ENCODE results near the gene DCAF10.
A peak's percentile ranks its signal among the peaks of the same experiment; 100 is the strongest.
"Not testable (repeated sequence)": the region's sequence is repeated elsewhere in the genome, so short reads cannot be mapped to it uniquely, and the experiment has no call there.

Gene DCAF10, protein sequence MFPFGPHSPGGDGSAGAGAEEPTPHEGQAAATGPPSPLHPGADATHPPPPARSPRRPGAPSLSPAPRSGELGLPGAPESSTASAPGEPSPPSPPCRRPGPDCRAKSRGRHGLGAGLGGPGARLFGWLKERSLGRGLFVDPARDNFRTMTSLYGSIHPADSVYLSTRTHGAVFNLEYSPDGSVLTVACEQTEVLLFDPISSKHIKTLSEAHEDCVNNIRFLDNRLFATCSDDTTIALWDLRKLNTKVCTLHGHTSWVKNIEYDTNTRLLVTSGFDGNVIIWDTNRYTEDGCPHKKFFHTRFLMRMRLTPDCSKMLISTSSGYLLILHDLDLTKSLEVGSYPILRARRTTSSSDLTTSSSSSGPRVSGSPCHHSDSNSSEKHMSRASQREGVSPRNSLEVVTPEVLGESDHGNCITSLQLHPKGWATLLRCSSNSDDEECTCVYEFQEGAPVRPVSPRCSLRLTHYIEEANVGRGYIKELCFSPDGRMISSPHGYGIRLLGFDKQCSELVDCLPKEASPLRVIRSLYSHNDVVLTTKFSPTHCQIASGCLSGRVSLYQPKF

DNA sequence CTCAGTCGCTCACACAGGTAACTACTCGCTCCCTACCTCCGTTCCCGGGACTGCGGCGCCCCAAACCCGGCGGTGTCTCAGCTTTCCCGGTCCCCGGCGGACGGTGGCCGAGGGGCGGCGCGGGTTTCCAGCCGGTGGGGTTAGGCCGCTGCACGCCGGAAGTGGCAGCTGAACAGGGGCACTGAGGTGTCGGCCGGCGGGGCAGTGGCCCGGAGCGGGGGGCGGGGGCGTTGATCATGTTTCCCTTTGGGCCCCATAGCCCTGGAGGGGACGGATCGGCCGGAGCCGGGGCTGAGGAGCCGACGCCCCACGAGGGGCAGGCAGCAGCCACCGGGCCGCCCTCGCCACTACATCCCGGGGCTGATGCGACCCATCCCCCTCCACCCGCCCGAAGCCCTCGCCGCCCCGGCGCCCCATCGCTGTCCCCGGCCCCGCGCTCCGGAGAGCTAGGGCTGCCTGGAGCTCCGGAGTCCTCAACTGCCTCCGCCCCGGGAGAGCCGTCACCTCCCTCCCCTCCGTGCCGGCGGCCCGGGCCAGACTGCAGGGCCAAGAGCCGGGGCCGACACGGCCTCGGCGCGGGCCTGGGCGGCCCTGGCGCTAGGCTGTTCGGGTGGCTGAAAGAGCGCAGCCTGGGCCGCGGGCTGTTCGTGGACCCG is at the start of gene DCAF10:
TSS of gene DCAF10 (plus strand) at position 167 of the 656 bp plus-strand sequence. CDS start at position 237, 70 bp downstream.
- peak; percentile 55 to 83 for DNase-seq

DNA sequence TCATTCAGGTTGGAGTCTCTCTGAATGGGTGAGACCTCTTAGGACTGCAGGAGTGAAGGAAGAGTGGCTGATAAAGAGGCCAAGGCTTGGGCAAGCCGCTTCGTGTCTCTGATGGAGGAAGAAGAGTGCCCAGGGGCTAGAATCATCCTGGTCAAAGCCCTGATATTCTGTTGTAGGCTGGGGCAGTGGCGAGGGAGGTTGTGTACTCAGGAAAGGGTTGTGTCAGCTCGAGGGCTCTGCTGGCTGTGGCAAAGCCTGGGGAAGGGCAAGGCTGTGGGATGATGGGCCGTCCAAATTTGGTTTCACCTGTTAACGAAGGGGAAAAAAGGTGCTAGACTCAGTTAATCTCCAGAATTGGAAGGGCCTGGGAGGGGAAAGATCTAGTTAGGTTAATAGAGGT is 49.4 kb upstream of the DCAF10 start:
- DNase-seq = no peak

DNA sequence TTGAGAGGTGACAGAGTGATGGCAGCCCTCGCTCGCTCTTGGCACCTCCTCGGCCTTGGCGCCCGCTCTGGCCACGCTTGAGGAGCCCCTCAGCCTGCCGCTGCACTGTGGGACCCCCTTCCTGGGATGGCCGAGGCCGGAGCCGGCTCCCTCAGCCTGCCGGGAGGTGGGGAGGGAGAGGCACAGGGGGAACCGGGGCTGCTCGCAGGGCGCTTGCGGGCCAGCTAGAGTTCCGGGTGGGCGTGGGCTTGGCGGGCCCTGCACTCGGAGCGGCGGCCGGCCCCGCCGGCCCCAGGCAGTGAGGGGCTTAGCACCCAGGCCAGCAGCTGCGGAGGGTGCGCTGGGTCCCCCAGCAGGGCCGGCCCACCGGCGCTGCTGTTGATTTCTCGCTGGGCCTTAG is 48.9 kb upstream of the DCAF10 start:
- DNase-seq = not testable (repeated sequence)

DNA sequence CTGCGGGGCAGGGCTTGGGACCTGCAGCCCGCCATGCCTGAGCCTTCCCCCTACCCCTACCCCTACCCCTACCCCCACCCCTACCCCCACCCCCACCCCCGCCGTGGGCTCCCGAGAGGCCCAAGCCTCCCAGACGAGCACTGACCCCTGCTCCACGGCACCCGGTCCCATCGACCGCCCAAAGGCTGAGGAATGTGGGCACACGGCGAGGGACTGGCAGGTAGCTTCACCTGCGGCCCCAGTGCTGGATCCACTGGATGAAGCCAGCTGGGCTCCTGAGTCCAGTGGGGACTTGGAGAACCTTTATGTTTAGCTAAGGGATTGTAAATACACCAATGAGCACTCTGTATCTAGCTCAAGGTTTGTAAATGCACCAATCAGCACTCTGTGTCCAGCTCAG is 48.5 kb upstream of the DCAF10 start:
- DNase-seq = not testable (repeated sequence)

DNA sequence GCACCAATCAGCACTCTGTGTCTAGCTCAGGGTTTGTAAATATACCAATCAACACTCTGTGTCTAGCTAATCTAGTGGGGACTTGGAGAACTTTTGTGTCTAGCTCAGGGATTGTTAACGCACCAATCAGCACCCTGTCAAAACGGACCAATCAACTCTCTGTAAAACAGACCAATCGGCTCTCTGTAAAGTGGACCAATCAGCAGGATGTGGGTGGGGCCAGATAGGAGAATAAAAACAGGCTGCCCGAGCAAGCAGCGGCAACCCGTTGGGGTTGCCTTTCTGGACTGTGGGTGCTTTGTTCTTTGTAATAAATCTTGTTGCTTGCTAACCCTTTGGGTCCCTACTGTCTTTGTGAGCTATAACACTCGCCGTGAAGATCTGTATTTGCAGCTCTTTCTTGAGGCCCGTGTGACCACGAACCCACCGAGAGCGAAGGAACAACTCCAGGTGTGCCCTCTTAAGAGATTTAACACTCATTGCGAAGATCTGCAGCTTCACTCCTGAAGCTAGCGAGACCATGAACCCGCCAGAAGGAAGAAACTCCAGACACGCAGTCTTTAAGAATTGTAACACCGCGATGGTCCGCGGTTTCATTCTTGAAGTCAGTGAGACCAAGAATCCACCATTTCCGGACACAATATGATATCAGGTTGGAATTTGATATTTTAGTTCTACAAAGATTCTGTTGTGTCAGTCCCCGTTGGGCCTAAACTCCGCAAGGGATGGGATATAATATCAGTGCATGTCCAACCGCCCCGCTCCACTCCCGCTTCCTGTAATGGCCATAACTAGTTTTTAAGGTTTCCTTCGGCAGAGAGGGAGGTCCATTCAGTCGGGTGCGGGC is 47.7 kb upstream of the DCAF10 start:
- no peak for DNase-seq

DNA sequence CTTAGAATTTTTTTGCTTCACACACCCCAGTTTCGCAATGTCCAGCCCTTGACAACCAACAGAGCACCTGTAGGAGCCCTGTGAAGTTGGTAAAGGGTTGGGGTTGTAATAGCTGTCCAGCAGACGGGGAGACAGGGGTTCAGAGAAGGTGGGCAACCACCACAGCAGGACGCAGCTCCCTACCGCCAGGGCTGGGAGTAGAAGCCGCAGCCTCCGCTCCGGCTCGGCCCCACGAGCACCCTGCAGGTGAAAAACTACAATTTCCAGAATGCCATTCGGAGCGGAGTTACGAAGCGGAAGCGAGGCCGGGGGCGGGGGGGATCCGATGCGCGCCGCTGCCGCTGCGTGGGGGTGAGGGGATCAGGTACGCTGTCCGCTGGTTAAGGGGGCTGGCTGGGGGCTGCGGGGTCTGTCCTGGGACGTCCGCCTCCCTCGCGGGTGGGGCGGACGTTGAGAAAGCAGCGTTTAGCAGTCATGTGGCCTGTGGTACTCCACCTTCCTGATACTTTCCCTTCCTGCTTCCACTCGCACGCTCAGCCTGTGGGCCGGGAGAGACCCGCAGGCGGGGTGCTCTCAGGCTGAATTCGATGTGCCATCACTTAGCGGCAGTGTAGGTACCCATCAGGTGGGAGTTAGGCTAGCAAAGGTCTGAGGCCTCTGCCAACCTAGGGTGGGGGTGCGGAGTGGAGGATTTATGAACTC is 47.0 kb upstream of the DCAF10 start, which contains the start of gene TRMT10B:
TSS of gene TRMT10B (plus strand) at position 317 of the 702 bp plus-strand sequence. CDS start 8,127 bp downstream, outside the sequence.
- DNase-seq = peak; percentile 60 to 68

DNA sequence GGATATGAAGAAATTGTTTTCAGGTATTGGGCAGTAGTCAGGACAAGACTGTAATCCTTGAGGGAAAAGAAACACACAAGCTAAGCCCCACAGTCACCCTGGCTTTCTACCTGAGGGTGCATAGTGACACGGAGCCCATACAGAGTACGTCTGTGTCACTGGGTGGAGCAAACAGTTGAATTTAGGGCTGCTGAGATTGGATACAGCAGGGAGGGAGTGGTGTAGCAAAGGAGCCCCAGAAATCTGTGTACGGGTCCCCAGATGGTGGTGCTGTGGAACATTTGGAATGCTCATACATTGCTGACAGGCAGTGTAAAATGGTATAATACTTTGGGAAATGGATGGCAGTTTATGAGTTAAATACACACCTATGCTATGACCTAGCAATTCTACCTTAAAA is 41.9 kb upstream of the DCAF10 start:
- no peak for DNase-seq

DNA sequence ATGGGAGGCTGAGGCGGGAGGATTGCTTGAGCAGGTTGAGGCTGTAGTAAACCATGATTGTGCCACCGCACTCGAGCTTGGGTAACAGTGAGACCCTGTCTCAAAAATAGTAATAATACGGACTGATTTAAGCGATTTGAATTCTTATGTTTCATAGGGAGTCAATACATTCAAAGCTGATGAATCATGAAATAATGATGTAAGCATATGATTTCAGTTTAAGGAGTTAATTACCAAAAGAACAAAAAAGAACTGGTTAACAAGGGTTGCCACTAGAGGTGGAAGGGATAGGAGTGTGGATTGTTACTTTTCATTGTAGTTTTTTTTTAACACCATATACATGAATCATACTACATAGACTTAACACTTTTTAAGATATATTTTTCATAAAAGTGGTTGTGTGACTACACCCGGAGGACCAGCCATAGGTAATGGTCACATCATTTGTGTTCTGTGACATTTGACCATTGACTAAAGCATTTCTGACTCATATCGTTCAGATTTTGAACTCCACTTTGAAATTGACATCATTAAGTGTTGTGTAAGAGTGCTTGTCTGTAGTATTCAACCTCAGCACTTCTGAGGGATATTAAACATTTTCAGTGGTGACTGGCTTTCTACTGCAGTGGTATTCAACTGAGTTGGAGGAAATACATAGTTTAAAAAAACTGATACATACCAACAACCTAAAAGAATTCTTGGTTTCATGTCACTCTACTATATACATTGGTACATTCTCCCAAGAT is 40.0 kb upstream of the DCAF10 start:
- no peak for DNase-seq

DNA sequence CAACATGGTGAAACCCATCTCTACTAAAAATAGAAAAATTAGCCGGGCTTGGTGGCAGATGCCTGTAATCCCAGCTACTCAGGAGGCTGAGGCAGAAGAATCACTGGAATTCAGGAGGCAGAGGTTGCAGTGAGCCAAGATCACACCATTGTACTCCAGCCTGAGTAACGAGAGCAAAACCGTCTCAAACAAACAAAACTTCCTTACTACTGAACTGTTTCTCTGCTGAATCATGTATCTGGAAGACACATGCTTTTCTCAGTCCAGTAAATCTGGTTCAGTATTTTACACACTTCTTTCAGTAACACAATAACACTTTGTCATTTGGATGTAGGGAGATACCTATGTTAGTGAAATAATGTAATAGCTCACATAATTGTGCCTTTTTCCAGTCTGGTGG is 39.1 kb upstream of the DCAF10 start:
- DNase-seq = no peak

DNA sequence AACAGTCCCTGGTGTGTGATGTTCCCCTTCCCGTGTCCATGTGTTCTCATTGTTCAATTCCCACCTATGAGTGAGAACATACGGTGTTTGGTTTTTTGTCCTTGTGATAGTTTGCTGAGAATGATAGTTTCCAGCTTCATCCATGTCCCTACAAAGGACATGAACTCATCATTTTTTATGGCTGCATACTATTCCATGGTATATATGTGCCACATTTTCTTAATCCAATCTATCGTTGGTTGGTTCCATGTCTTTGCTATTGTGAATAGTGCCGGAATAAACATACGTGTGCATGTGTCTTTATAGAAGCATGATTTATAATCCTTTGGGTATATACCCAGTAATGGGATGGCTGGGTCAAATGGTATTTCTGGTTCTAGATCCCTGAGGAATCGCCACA is 35.3 kb upstream of the DCAF10 start:
- not testable (repeated sequence) for DNase-seq

DNA sequence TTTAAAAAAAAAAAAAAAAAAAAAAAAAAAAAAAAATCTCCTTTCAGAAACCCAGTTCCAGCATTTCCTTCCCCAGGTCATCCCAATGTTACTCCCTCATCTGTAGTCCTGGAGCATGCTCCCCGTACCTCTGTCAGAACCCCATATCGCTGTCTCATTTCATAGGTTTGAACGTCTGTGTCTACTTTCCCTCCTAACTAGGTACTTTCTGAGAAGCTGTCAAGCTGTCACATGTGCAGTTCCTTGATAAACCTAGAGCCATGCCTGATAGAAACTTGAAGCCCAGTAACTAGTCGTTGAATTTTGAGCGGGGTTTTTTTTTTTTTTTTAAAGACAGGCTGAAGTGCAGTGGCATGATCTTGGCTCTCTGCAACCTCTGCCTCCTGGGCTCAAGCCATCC is 31.3 kb upstream of the DCAF10 start:
- no peak for DNase-seq

DNA sequence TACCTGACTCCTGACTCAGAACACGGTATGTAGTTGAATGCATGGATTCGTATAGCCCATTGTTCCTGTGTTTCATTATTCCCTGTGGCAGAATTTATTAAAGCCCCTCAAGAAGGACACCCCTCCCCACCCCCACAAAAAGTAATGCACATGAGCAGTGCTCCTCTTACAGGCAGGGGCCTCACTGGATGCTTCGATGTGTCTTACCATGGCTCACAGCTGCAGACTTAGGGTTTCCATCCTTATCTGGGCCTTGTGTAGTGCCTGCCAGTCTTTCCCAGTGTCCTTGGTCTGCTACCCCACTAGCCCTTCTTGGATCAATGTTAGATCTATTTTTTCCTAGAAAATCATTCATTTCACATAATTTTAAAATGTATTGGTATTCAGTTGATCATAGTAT is 30.6 kb upstream of the DCAF10 start:
- DNase-seq = no peak

DNA sequence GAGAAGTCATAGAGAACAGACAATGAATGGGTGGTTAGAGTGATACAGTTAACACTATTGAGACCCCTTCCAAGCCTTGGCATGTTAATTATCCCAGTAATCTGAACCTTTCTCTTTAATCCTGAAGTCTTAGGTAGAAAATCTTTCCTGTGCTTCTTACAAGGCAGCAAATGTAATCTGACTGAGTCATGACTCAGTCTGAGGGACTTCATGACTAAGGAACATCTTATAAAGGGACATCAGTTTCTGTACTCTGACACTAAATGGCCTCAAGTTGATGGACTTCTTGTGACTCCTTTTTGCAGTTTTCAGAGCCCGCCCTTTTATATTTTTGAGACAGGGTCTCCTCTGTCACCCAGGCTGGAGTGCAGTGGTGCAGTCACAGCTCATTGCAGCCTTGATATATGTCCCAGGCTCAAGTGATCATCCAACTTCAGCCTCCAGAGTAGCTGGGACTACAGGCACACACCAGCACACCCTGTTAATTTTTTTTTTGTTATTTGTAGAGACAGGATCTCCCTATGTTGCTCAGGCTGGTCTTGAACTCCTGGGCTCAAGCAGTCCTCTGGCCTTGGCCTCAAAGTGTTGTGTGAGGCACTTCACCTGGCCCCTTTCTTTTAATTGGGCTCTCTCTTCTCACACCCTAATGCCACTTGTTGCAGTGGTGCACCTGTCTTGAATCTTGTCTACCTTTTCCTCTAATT is 25.2 kb upstream of the DCAF10 start:
- no peak for DNase-seq

DNA sequence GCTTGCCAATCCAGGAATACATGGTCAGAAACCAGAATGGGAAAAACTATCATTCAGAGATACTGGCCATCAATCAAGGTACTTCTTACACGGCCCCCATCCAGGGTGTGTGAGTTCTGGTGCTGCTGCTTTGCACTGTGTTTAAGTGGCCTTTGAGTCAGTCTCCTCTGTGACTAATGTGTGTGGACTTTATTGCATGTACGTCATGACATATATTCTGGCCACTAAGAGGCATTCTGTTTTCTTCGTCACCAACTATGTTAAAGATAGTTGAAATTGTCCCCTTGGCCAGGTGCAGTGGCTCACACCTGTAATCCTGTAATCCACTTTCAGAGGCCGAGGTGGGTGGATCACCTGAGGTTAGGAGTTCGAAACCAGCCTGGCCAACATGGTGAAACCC is 24.3 kb upstream of the DCAF10 start:
- no peak for DNase-seq

DNA sequence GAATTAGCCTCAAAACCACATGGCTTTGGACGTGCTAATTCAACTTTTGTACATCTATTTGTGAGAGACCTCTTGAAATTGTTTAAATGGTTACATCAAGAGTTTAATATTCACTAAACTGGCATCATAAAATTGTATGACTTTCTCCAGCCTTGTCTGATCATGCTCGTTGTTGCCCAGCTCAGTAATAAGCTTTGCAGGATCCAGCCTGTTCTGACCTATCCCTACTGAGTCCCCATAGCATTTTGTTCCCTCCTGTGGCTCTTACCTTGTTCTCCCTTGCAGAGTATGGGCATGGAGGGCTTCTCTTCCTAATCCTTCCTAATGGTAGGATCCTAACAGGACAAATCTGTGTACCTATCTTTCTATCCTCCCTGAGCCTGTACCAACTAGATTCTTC is 22.1 kb upstream of the DCAF10 start:
- no peak for DNase-seq

DNA sequence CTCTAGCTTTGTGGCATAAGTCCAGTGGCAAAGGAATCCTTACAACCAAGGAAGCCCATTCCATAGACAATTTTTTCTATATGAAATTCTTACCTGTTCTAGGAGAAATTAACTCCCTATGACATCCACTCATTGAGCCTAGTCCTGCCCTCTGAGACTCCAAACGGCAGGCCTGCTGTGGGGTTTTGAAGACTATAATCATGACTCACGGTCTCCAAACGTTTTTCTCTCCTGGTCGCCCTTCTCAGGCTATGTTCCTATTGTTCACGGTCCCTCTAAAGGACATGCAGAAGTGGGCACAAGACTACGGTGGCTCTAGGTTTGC is 16.3 kb upstream of the DCAF10 start:
- DNase-seq = no peak

DNA sequence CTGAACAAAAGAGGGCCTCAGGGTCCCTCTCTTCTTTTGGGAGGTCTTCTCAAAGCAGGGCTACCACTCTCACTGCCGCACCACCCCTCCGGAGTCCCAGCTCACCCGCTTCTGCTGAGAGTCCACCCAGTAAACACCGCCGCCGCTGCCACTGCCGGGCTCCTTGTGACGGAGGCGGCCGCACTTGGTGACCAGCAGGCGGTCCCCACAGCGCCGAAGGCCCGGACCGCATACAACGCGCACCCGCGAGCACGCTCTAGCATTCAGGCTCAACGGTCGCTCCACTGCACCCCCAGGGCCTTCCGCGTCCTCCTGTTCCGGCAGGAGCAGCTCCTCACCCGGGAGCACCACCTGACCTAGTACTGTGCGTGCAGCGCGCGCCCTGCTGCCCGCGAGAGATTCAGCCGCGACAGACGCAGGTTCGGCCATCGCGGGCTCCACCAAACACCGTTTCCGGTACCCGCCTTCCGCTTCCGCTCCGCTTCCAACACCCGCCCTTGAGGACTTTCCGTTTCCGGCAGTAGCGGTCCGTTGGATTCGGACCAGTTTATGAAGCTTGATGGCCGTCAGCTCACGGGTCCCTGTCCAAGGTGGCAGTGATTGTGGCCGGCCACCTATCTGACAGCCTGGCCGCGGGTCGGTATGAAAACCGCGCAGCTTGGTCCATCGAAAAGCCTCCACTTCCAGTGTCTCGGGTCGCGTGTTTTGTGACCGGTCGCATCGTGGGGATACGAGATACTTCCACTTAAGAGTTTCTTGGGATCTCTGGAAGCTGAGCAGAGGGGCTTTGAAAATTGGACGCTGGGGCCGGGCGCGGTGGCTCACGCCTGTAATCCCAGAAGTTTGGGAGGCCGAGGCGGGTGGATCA is 15.7 kb upstream of the DCAF10 start, which contains the start of gene EXOSC3:
TSS of gene EXOSC3 (minus strand) at position 449 of the 868 bp plus-strand sequence. CDS start at position 429, 20 bp downstream.
- peak; percentile 80 to 85 for DNase-seq

DNA sequence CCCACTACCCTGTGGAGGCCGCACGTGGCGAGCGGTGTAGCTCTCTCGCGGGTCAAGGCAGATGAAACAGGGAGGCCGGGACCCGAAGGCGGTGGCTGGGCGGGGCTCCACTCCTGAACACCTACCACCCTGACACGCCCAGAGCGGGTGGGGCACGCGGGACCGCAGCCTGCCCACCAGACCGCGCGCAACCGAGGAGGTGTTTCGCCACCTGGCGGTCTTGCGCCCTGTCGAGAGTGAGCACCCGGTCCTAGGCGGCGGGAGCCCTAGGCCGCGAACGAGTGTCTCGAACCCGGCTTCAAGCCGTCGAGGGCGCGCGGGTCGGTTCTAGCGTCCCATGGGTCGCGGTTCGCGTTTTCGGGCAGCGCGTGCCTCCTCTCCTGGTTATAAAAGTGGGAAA is 13.5 kb upstream of the DCAF10 start:
- DNase-seq = no peak

DNA sequence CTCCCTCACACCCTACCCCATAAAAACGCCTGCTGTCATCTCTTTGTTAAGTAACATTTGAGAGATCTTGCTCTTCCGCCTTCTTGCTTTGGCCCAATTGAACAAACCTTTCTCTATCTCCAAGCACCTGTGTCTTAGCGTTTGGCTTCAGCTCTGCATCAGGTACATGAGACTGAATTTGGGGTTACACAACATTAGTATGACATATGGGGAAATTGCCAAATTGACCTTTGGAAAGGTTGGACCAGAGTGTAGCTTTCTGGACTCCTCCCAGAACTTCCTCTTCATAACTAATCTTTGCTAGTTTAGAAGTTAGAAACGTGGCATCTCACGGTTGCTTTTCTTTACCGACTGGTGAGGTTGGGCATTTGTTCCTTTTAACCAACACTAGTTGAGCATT is 12.3 kb upstream of the DCAF10 start:
- no peak for DNase-seq

DNA sequence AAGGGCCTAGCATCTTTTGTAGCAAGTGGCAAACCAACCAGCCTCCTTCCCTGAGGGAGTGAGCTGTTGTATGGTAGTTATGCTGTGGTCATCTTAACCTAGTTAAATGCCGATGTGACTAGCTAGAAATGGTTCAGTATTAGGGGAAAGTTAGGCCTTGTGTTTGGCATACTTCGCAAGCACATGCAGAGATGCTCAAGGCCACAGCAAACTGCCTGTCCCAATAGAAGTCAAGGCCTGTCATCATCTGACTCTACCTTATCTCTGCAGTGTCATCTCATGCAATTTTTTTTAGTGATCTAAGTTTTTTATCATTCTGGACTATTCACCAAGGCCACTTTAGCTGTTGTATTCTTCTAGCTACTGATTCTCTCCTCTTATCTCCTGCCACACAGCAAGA is 10.5 kb upstream of the DCAF10 start:
- DNase-seq = no peak

Data from hippocampal formation (tissue), 2 donors.